ENCODE results near the gene C13orf42. TPM values are rescaled to one million over a fixed set of nuclear protein-coding genes. Genes with fewer than 3 reads are reported as not detected.
A peak's percentile ranks its signal among the peaks of the same experiment; 100 is the strongest.

C13orf42 gene
- polyA plus RNA-seq, 2 of the 4 experiments (the other 2 are of a cell fraction): not detected

DNA sequence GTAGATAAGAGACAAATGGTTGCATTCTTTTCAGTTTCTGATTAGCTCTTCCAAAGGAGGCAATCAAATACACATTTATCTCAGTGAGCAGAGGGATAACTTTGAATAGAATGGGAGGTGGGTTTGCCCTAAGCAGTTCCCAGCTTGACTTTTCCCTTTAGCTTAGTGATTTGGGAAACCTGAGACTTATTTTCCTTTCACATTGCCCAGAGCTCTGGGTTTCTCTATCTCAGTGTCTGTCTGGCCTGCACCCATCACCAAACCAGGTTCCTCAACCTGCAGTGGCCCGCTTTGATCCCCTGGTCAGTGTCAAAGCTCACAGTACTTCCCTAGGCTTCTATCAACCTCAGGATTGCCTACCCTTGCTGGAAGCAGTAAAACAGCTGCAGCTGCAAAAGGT lies 35.6 kb upstream of the C13orf42 start:
- no peak for DNase-seq (ENCODE audit: low read depth in 1 of 2, low spot score in 1 of 2)
- WGBS (ENCODE audit: missing lambda C conversion rate): 60% methylated on average over 1 of the region's 1 CpG
- Histone ChIP-seq H3K27ac (no peak overlapping the region), H3K4me2 (no peak overlapping the region), H3K9me3 (no peaks in the 10 kb centered on the region), H3K4me3 (no peak overlapping the region), H3K4me1 (no peaks in the 10 kb centered on the region)
- no peak for FAIRE-seq
- CTCF ChIA-PET: interaction anchor here (0.7 to 8.3 kb wide), 4 partner anchors 20 to 802 kb away, joined by 3 to 76 read pairs (median 4); no protein-coding TSS in a partner anchor
- POLR2A ChIA-PET: no interaction called here
- no peak for ATAC-seq
- TF ChIP-seq MYC (IDR thresholded peaks at IDR 0.05; ENCODE audit: borderline replicate concordance, low read length) (no peak), KDM5A (IDR thresholded peaks at IDR 0.05) (no peak), RARB (CRISPR knock-in tag; IDR thresholded peaks at IDR 0.05) (no peak), EHMT2 (IDR thresholded peaks at IDR 0.05; ENCODE audit: low read depth) (no peak), JUNB (IDR thresholded peaks at IDR 0.05) (no peak), CHD2 (IDR thresholded peaks at IDR 0.05; ENCODE audit: low read length, partially characterized antibody) (no peak), ZNF302 (CRISPR knock-in tag; IDR thresholded peaks at IDR 0.05) (no peak), POLR2A (IDR thresholded peaks at IDR 0.05; ENCODE audit: low read length) (no peak), ZFP36 (IDR thresholded peaks at IDR 0.05; ENCODE audit: borderline replicate concordance, partially characterized antibody) (no peak), GATA3 (IDR thresholded peaks at IDR 0.05; ENCODE audit: borderline replicate concordance) (no peak), MAZ (IDR thresholded peaks at IDR 0.05; ENCODE audit: borderline replicate concordance, low read depth, low read length) (no peak), HOXB13 (CRISPR knock-in tag; IDR thresholded peaks at IDR 0.05; ENCODE audit: low read depth) (no peak)

DNA sequence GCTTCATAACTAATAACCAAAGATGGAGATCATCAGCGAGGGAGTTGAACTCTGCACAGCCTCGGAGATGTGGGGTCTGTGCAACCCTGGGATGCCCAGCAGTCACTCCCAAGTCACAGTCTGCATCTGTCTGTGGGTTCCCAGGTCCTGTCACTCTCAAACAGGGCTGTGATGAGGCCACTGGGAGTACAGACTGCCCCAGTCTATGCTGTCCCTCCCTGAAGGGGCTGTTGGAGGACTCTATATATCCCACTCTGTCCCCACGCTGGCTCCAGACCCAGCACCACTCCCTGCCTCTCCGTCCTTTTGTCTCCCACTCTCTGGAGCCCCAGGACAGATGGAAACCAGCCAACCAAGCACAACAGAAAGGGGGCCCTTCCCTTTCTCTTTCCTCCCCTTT lies 26.2 kb upstream of the C13orf42 start:
- DNase-seq (ENCODE audit: low read depth in 1 of 2, low spot score in 1 of 2) (no peak), FAIRE-seq (no peak), ATAC-seq (0 out of 6 replicates have a peak, but pooled peaks of 1 of the 2 experiments have one; percentile 30)
- CTCF ChIA-PET: interaction anchor here (1.1 to 2.7 kb wide), 2 partner anchors 12 to 150 kb away, joined by 3 to 11 read pairs; no protein-coding TSS in a partner anchor
- no peaks in the 10 kb centered on the region for H3K4me1 ChIP-seq
- no peak overlapping the region for H3K27ac ChIP-seq
- no peak overlapping the region for H3K4me2 ChIP-seq
- no peaks in the 10 kb centered on the region for H3K9me3 ChIP-seq
- no peak overlapping the region for H3K4me3 ChIP-seq
- no peak for TF ChIP-seq POLR2AphosphoS2 (conservative IDR thresholded peaks at IDR 0.05; ENCODE audit: low read length)
- TF ChIP-seq ZNF302 (CRISPR knock-in tag; IDR thresholded peaks at IDR 0.05): no peak
- no peak for TF ChIP-seq NR3C1 (IDR thresholded peaks at IDR 0.05)
- TF ChIP-seq, protein P1, sequence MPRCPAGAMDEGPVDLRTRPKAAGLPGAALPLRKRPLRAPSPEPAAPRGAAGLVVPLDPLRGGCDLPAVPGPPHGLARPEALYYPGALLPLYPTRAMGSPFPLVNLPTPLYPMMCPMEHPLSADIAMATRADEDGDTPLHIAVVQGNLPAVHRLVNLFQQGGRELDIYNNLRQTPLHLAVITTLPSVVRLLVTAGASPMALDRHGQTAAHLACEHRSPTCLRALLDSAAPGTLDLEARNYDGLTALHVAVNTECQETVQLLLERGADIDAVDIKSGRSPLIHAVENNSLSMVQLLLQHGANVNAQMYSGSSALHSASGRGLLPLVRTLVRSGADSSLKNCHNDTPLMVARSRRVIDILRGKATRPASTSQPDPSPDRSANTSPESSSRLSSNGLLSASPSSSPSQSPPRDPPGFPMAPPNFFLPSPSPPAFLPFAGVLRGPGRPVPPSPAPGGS (IDR thresholded peaks at IDR 0.05): no peak
- no peak for TF ChIP-seq NFE2L2 (conservative IDR thresholded peaks at IDR 0.05; ENCODE audit: low read length)
- no peak for TF ChIP-seq ESRRA (IDR thresholded peaks at IDR 0.05; ENCODE audit: borderline replicate concordance, low read length)
- POLR2A ChIA-PET: no interaction called here
- WGBS (ENCODE audit: missing lambda C conversion rate): 24% methylated on average over 4 of the region's 4 CpGs

DNA sequence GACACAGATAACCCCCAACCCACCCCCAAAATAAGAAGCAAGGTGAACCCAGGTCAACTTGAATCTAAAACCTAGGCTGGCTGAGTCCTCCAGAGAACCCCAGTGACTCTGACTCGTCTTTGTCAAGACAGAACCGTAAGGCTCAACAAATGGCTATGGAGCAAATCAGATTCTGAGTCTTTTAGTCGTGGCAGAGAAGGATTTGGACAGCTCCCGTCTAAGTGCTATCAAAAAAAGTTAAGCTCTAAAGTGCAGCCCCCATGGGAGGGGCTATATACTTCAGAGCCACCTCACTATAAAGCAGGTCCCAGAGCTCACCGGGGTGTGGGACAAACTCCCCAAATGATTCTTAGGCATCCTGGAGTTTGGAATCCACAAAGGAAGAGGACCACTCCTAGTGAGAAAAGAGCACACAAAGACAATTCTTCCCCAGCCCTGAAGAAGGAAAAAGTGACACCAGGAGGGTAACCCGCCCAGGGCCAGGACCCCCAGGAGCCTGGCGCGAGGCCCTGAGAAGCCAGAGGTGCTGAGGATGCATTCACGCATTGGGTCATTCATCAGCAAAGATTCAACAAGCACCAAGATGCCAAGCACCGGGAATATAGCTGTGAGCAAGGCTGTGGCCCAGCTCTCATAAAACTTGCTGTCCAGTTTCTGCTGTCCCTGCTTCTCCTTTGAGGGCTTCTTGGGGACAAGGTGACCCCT lies 25.4 kb upstream of the C13orf42 start:
- ATAC-seq (no peak), DNase-seq (ENCODE audit: low read depth in 1 of 2, low spot score in 1 of 2) (no peak), FAIRE-seq (no peak)
- ChIA-PET CTCF (interaction anchor here (1.1 to 2.7 kb wide), 2 partner anchors 11 to 150 kb away, joined by 3 to 11 read pairs; no protein-coding TSS in a partner anchor), POLR2A (no interaction called here)
- no peaks in the 10 kb centered on the region for H3K9me3 ChIP-seq
- TF ChIP-seq MYC (IDR thresholded peaks at IDR 0.05; ENCODE audit: borderline replicate concordance, low read length) (no peak), CEBPB (IDR thresholded peaks at IDR 0.05) (no peak), TFCP2L1 (CRISPR knock-in tag; IDR thresholded peaks at IDR 0.05) (no peak), JUNB (IDR thresholded peaks at IDR 0.05) (no peak)
- TF ChIP-seq, protein P2, sequence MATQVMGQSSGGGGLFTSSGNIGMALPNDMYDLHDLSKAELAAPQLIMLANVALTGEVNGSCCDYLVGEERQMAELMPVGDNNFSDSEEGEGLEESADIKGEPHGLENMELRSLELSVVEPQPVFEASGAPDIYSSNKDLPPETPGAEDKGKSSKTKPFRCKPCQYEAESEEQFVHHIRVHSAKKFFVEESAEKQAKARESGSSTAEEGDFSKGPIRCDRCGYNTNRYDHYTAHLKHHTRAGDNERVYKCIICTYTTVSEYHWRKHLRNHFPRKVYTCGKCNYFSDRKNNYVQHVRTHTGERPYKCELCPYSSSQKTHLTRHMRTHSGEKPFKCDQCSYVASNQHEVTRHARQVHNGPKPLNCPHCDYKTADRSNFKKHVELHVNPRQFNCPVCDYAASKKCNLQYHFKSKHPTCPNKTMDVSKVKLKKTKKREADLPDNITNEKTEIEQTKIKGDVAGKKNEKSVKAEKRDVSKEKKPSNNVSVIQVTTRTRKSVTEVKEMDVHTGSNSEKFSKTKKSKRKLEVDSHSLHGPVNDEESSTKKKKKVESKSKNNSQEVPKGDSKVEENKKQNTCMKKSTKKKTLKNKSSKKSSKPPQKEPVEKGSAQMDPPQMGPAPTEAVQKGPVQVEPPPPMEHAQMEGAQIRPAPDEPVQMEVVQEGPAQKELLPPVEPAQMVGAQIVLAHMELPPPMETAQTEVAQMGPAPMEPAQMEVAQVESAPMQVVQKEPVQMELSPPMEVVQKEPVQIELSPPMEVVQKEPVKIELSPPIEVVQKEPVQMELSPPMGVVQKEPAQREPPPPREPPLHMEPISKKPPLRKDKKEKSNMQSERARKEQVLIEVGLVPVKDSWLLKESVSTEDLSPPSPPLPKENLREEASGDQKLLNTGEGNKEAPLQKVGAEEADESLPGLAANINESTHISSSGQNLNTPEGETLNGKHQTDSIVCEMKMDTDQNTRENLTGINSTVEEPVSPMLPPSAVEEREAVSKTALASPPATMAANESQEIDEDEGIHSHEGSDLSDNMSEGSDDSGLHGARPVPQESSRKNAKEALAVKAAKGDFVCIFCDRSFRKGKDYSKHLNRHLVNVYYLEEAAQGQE (IDR thresholded peaks at IDR 0.05): peak; percentile 33; the same call in 1 of the 2 replicates
- 53% methylated on average over 10 of the region's 10 CpGs for WGBS (ENCODE audit: missing lambda C conversion rate)
- H3K4me3 ChIP-seq: no peak overlapping the region
- no peak overlapping the region for H3K27ac ChIP-seq
- H3K4me1 ChIP-seq: no peaks in the 10 kb centered on the region
- H3K4me2 ChIP-seq: no peak overlapping the region
